NCI-H748 treated with DMSO at 0.1 percent for 48 hours (cell line): Measurements from ENCODE around the gene PLXNB3.
A peak's percentile ranks its signal among the peaks of the same experiment; 100 is the strongest.
"Not testable (repeated sequence)": the region's sequence is repeated elsewhere in the genome, so short reads cannot be mapped to it uniquely, and the experiment has no call there.

Experiments used
- DNase-seq: peaks from one replicate; lab custom pipeline; 2025; lab: John Stamatoyannopoulos, UW

PLXNB3 gene

GRCh38 chrX:153816831-153817690, 53.0 kb downstream of the PLXNB3 start:
- DNase-seq: no peak

GRCh38 chrX:153818064-153818463, 54.0 kb downstream of the PLXNB3 start:
- DNase-seq: not testable (repeated sequence)

GRCh38 chrX:153818571-153819383, 54.7 kb downstream of the PLXNB3 start:
- DNase-seq: peak; percentile 41

- DNase-seq: no peak
These were observed 55.5 kb downstream of the PLXNB3 start for GRCh38 chrX:153819384-153820040.

- no peak for DNase-seq
These were observed 56.6 kb downstream of the PLXNB3 start for GRCh38 chrX:153820601-153821000.

- DNase-seq: no peak
These were observed 57.0 kb downstream of the PLXNB3 start for GRCh38 chrX:153821066-153821465.

GRCh38 chrX:153824348-153824747, 60.3 kb downstream of the PLXNB3 start:
- no peak for DNase-seq

GRCh38 chrX:153825042-153825441, 61.0 kb downstream of the PLXNB3 start:
- no peak for DNase-seq
